B cell (primary cell): Measurements from ENCODE around the gene EZH2. TPM values are rescaled to one million over a fixed set of nuclear protein-coding genes. Genes with fewer than 3 reads are reported as not detected.

Source experiments
- ATAC-seq: fragments of 200-7000 bp; cut with Tn5 transposase; one replicate; pipeline ENCODE4 v1.10.0; 2021; ENCODE audit warnings: low read depth, mild to moderate bottlenecking, moderate number of reproducible peaks, moderate library complexity
- CTCF ChIA-PET: fragments of 350-600 bp; sonication (Branson Sonifier 250); formaldehyde crosslinking; loops from one replicate; lab custom pipeline; 2021; ENCODE audit warnings: antibody characterized with exemption, inconsistent platforms; lab: Charles Lee
- POLR2A ChIA-PET: fragments of 350-600 bp; sonication (Branson Sonifier 250); formaldehyde crosslinking; loops from one replicate; lab custom pipeline; 2021; ENCODE audit warnings: antibody characterized with exemption; lab: Charles Lee
- DNase-seq: peaks from one replicate; pipeline ENCODE4 v3.0.0; 2013
- H2AFZ ChIP-seq: 2 replicates; pipeline ENCODE4 v1.6.1; 2012; ENCODE audit warnings: mild to moderate bottlenecking, low read depth, low read length; ENCODE audit not compliant: insufficient read depth, poor library complexity, severe bottlenecking
- H3K27ac ChIP-seq, 2 donors: 1 replicate in 1 of 2; 2 replicates in 1 of 2; pipeline ENCODE4 v1.5.1; 2012 to 2013; ENCODE audit warnings: low read length in 2 of 2, mild to moderate bottlenecking in 2 of 2, moderate library complexity in 1 of 2
- H3K27me3 ChIP-seq, 4 experiments: fragments of 200-600 bp in 1 of 4; sonication (generic) in 1 of 4; replicated peaks in 1 of 4; 1 replicate in 2 of 4; 2 replicates in 2 of 4; pipeline versions ENCODE4 v1.6.1 to v1.7.0; 2013 to 2016; ENCODE audit warnings: low read length in 3 of 4, mild to moderate bottlenecking in 2 of 4, mixed read lengths in 1 of 4, moderate library complexity in 1 of 4; ENCODE audit not compliant: insufficient read depth in 4 of 4, control insufficient read depth in 3 of 4; ENCODE audit errors: control extremely low read depth in 1 of 4
- H3K36me3 ChIP-seq, 2 experiments: replicated peaks in 1 of 2; 1 replicate in 1 of 2; 2 replicates in 1 of 2; pipeline versions ENCODE4 v1.6.1 to v1.7.1; 2013; ENCODE audit warnings: low read length in 1 of 2; ENCODE audit not compliant: insufficient read depth in 2 of 2, control insufficient read depth in 1 of 2; ENCODE audit errors: control extremely low read depth in 1 of 2, extremely low read depth in 1 of 2
- H3K4me1 ChIP-seq, 2 donors: fragments of 200-600 bp in 1 of 2; sonication (generic) in 1 of 2; 1 replicate in 1 of 2; 2 replicates in 1 of 2; pipeline versions ENCODE4 v1.5.1 to v1.6.1; 2013 to 2017; ENCODE audit warnings: low read length in 2 of 2; ENCODE audit not compliant: control insufficient read depth in 2 of 2, insufficient read depth in 2 of 2
- H3K4me2 ChIP-seq: replicated peaks from 2 replicates; pipeline ENCODE3; 2012; ENCODE audit warnings: mild to moderate bottlenecking, low read depth, low read length; ENCODE audit not compliant: poor library complexity, severe bottlenecking
- H3K4me3 ChIP-seq, 5 experiments: fragments of 200-600 bp in 1 of 5; sonication (generic) in 1 of 5; 1 replicate in 3 of 5; 2 replicates in 2 of 5; pipeline versions ENCODE4 v1.5.1 to v1.7.0; 2011 to 2016; ENCODE audit warnings: low read length in 4 of 5, mild to moderate bottlenecking in 4 of 5, low read depth in 2 of 5, control low read depth in 1 of 5, moderate library complexity in 1 of 5; ENCODE audit not compliant: insufficient read depth in 1 of 5; ENCODE audit errors: control extremely low read depth in 1 of 5, extremely low read depth in 1 of 5
- H3K79me2 ChIP-seq: fragments of 200-600 bp; sonication (generic); one replicate; pipeline ENCODE4 v1.6.0; 2016; ENCODE audit warnings: low read length; ENCODE audit not compliant: control insufficient read depth, insufficient read depth
- H3K9ac ChIP-seq: fragments of 200-600 bp; sonication (generic); 2 replicates; pipeline ENCODE4 v1.6.1; 2017; ENCODE audit warnings: mild to moderate bottlenecking, low read length, moderate library complexity
- H3K9me3 ChIP-seq, 3 donors: one replicate each; pipeline versions ENCODE4 v1.6.1 to v1.7.1; 2013; ENCODE audit warnings: low read length in 2 of 3; ENCODE audit not compliant: control insufficient read depth in 2 of 3, insufficient read depth in 1 of 3; ENCODE audit errors: control extremely low read depth in 1 of 3
- H4K20me1 ChIP-seq: 2 replicates; pipeline ENCODE4 v1.6.0; 2012; ENCODE audit warnings: mild to moderate bottlenecking, low read length; ENCODE audit not compliant: insufficient read depth, control insufficient read depth, poor library complexity, severe bottlenecking
- H3K27ac Mint-ChIP-seq: one replicate; pipeline ENCODE4 v1.8.0; 2021; ENCODE audit warnings: mixed read lengths
- H3K27me3 Mint-ChIP-seq: one replicate; pipeline ENCODE4 v1.8.0; 2021; ENCODE audit warnings: mixed read lengths
- H3K4me1 Mint-ChIP-seq: one replicate; pipeline ENCODE4 v1.8.0; 2021; ENCODE audit warnings: mixed read lengths
- H3K4me3 Mint-ChIP-seq: one replicate; pipeline ENCODE4 v1.8.0; 2021; ENCODE audit warnings: mixed read lengths
- H3K9me3 Mint-ChIP-seq: one replicate; pipeline ENCODE4 v1.8.0; 2022; ENCODE audit warnings: mixed read lengths; ENCODE audit not compliant: insufficient read depth
- EZH2 ChIP-seq: IDR thresholded peaks from 2 replicates; pipeline ENCODE4 v1.6.1; 2012; ENCODE audit warnings: borderline replicate concordance, low read depth, mild to moderate bottlenecking, moderate library complexity, low read length; ENCODE audit not compliant: insufficient read depth, poor library complexity, severe bottlenecking
- WGBS: methylation state at CpG from one replicate; pipeline ENCODE4 v1.1.5; 2013; ENCODE audit warnings: missing lambda C conversion rate; ENCODE audit not compliant: insufficient coverage; 5-methylcytosine and 5-hydroxymethylcytosine counted together
- intact Hi-C: fragments of 100-400 bp; cut with micrococcal nuclease; formaldehyde crosslinking; loops from one replicate; pipeline ENCODE4 v1.10.0; 2022
- polyA plus RNA-seq: library from polyadenylated mRNA; depleted of rRNA; stranded (reverse); fragments of >200 nt; gene quantifications from 2 replicates; pipeline ENCODE4 v1.2.3, GENCODE V29; 2012
- total RNA-seq, 2 donors: library from RNA; stranded (reverse); fragments of 120-200 nt in 1 of 2; gene quantifications; 1 replicate in 1 of 2; 2 replicates in 1 of 2; pipeline versions ENCODE4 v1.2.3 to v1.2.4, GENCODE V29; 2013 to 2022
- TF ChIP-seq, protein P1 (sequence below): fragments of 200-600 bp; IDR thresholded peaks from one replicate; pipeline ENCODE4 v1.8.0; 2022; ENCODE audit warnings: antibody characterized with exemption, mild to moderate bottlenecking

The EZH2 gene
- total and polyA plus RNA-seq, 2 donors (not counting 1 experiment from before 2014, with no cell fraction given): 5.1 to 10.3 TPM

DNA sequence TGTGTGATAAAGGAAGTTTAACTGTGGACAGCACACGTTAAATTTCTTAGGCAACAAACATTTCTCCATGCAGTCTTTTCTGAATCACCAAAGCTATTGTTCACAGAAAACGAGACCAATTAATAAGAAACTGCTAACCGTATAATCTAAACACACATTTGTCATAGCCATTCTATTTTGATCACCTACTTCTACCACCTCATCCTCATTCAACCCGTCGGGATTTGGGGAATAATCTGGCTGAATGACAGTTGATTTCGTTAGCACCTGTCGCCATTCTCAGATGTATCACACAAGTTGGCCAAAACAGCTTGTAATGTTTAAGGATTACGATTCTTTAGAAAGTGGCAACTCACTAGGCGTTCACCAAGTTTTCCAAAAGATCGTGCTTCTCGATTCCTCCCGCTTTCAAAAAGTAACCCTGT is 1.2 kb downstream of the EZH2 start:
- Mint-ChIP-seq H3K9me3 (no peaks in the 10 kb centered on the region), H3K27me3 (no peaks in the 10 kb centered on the region), H3K4me1 (peaks cover 14% of the 10 kb centered on the region), H3K27ac (peak overlapping the region; percentile 93), H3K4me3 (peak overlapping the region; percentile 98)
- H2AFZ ChIP-seq: peak overlapping the region; percentile 44
- ATAC-seq (no peak), DNase-seq (no peak)
- CTCF ChIA-PET: interaction anchor here (0.9 to 1.8 kb wide), 5 partner anchors 9 to 308 kb away, joined by 3 to 6 read pairs (median 4); no protein-coding TSS in a partner anchor
- H3K9me3 ChIP-seq: no peaks in the 10 kb centered on the region
- peaks cover 38% of the 10 kb centered on the region for H3K79me2 ChIP-seq
- POLR2A ChIA-PET: interaction anchor here (0.6 to 1.3 kb wide), 4 partner anchors 49 to 210 kb away, joined by 3 to 6 read pairs (median 4); no protein-coding TSS in a partner anchor
- peak overlapping the region; percentile 64 to 80 (median 70) for H3K4me3 ChIP-seq
- peak overlapping the region; percentile 81 to 99 for H3K27ac ChIP-seq
- WGBS: 0% methylated on average over 2 of the region's 12 CpGs
- peaks cover 6% of the 10 kb centered on the region for H4K20me1 ChIP-seq
- TF ChIP-seq EZH2: no peak
- TF ChIP-seq, protein P1, sequence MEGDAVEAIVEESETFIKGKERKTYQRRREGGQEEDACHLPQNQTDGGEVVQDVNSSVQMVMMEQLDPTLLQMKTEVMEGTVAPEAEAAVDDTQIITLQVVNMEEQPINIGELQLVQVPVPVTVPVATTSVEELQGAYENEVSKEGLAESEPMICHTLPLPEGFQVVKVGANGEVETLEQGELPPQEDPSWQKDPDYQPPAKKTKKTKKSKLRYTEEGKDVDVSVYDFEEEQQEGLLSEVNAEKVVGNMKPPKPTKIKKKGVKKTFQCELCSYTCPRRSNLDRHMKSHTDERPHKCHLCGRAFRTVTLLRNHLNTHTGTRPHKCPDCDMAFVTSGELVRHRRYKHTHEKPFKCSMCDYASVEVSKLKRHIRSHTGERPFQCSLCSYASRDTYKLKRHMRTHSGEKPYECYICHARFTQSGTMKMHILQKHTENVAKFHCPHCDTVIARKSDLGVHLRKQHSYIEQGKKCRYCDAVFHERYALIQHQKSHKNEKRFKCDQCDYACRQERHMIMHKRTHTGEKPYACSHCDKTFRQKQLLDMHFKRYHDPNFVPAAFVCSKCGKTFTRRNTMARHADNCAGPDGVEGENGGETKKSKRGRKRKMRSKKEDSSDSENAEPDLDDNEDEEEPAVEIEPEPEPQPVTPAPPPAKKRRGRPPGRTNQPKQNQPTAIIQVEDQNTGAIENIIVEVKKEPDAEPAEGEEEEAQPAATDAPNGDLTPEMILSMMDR: no peak
- no peaks in the 10 kb centered on the region for H3K27me3 ChIP-seq
- peak overlapping the region; percentile 93 for H3K9ac ChIP-seq
- no peaks in the 10 kb centered on the region for H3K36me3 ChIP-seq
- intact Hi-C loops: loop anchor here (2.0 to 5.0 kb wide), 2 partner anchors 244 to 379 kb away; partner anchors contain the start of genes ZNF425 and ZNF783
- H3K4me1 ChIP-seq: peaks cover 11 to 16% of the 10 kb centered on the region in 2 donors
- peak overlapping the region; percentile 89 for H3K4me2 ChIP-seq

DNA sequence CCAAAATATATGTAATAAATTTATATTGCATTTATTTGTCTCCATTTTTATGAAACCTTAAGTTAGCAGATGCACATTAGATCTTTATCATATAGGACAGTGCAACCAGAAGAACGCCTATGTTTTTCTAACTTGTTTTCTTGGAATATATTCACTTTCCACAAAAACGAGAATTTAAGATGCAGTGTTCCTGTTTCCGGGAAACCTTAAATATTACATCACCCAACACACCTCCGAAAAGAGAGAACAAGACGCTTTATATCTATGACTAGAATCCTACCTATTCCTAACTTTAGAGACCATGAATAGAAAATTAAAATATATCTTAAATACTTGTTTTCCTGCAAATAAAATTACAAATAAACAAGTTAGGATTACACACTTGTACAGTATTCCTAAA is 1.9 kb downstream of the EZH2 start:
- H3K27me3 ChIP-seq: no peaks in the 10 kb centered on the region
- H3K9me3 Mint-ChIP-seq: no peaks in the 10 kb centered on the region
- CTCF ChIA-PET: interaction anchor here (1.5 kb wide), 2 partner anchors 9 to 307 kb away, joined by 5 to 6 read pairs; no protein-coding TSS in a partner anchor
- H3K27ac Mint-ChIP-seq: no peak overlapping the region
- H3K4me2 ChIP-seq: peak overlapping the region; percentile 89
- peaks cover 14% of the 10 kb centered on the region for H3K4me1 Mint-ChIP-seq
- H3K36me3 ChIP-seq: no peaks in the 10 kb centered on the region
- intact Hi-C loops: loop anchor here (2.0 to 5.0 kb wide), 2 partner anchors 245 to 380 kb away; partner anchors contain the start of genes ZNF425 and ZNF783
- no peak overlapping the region for H3K27ac ChIP-seq
- ATAC-seq: no peak
- H4K20me1 ChIP-seq: peaks cover 6% of the 10 kb centered on the region
- H3K79me2 ChIP-seq: peaks cover 45% of the 10 kb centered on the region
- no peak overlapping the region for H2AFZ ChIP-seq
- no peak for DNase-seq
- peaks cover 11 to 16% of the 10 kb centered on the region in 2 donors for H3K4me1 ChIP-seq
- H3K4me3 Mint-ChIP-seq: peak overlapping the region; percentile 98
- peak overlapping the region in 1 of 5 experiments; percentile 64 for H3K4me3 ChIP-seq
- WGBS: no CpG with 5 or more reads among the region's 5 CpGs
- POLR2A ChIA-PET: interaction anchor here (0.6 to 1.0 kb wide), 2 partner anchors 59 to 211 kb away, joined by 3 to 6 read pairs; no protein-coding TSS in a partner anchor
- H3K9me3 ChIP-seq: no peaks in the 10 kb centered on the region
- no peak overlapping the region for H3K9ac ChIP-seq
- TF ChIP-seq, protein P1: no peak
- no peak for TF ChIP-seq EZH2
- no peaks in the 10 kb centered on the region for H3K27me3 Mint-ChIP-seq
